GM13976 (cell line): Measurements from ENCODE around the gene CCDC190.
"Not testable (repeated sequence)": the region's sequence is repeated elsewhere in the genome, so short reads cannot be mapped to it uniquely, and the experiment has no call there.

Source experiments
- DNase-seq: peaks from one replicate; pipeline ENCODE4 v3.0.0; 2012; ENCODE audit warnings: low spot score
- CTCF ChIP-seq: IDR thresholded peaks from 2 replicates; pipeline ENCODE4 v1.5.1; 2012; ENCODE audit warnings: borderline replicate concordance, mild to moderate bottlenecking; ENCODE audit not compliant: insufficient read depth; ENCODE audit errors: extremely low read depth, missing control alignments, control extremely low read depth
- in situ Hi-C: fragments of 300-500 bp; cut with MboI; formaldehyde crosslinking; loops from one replicate; pipeline ENCODE4 v1.12.0; 2022; ENCODE audit warnings: low sequenced_read_pairs, mixed read lengths, inconsistent platforms; ENCODE audit not compliant: unreplicated experiment

CCDC190 gene

GRCh38 chr1:162873671-162874666 lies 13.0 kb upstream of the CCDC190 start:
- no peak for TF ChIP-seq CTCF

GRCh38 chr1:162872981-162873380 lies 12.0 kb upstream of the CCDC190 start:
- in situ Hi-C loops: no loop called here
- no peak for TF ChIP-seq CTCF
- DNase-seq: no peak

More at GRCh38 chr1:162873671-162874666, 13.0 kb upstream of the CCDC190 start:
- no peak for DNase-seq
- in situ Hi-C loops: no loop called here

- in situ Hi-C loops, DNase-seq: not testable (repeated sequence)
Observed at GRCh38 chr1:162871417-162871816, 10.4 kb upstream of the CCDC190 start.

GRCh38 chr1:162868972-162869371 lies 8.0 kb upstream of the CCDC190 start:
- in situ Hi-C loops: no loop called here
- TF ChIP-seq CTCF: no peak
- DNase-seq: no peak

GRCh38 chr1:162861625-162862024 lies 650 bp upstream of the CCDC190 start:
- no peak for TF ChIP-seq CTCF
- no peak for DNase-seq
- in situ Hi-C loops: no loop called here

GRCh38 chr1:162859191-162859590 lies 1.8 kb downstream of the CCDC190 start:
- no peak for DNase-seq
- in situ Hi-C loops: loop anchor here (10.0 kb wide), 1 partner anchor 446 kb away; no protein-coding TSS in a partner anchor
- no peak for TF ChIP-seq CTCF

GRCh38 chr1:162857850-162858249 lies 3.1 kb downstream of the CCDC190 start:
- in situ Hi-C loops: loop anchor here (10.0 kb wide), 1 partner anchor 447 kb away; no protein-coding TSS in a partner anchor
- DNase-seq: no peak
- TF ChIP-seq CTCF: no peak
